ENCODE results near the gene SCGN.

Gene SCGN

GRCh38 chr6:25641377-25641776, 10.6 kb upstream of the SCGN start:
- DNase-seq = no peak

GRCh38 chr6:25641940-25642666, 9.9 kb upstream of the SCGN start:
- DNase-seq = no peak

- no peak for DNase-seq
Observed at GRCh38 chr6:25642667-25643328, 9.2 kb upstream of the SCGN start.

GRCh38 chr6:25645916-25646315, 6.1 kb upstream of the SCGN start:
- DNase-seq = no peak

- no peak for DNase-seq
Observed at GRCh38 chr6:25649611-25650010, 2.4 kb upstream of the SCGN start.

- peak; percentile 58 for DNase-seq
Observed at GRCh38 chr6:25655723-25656122, 3.7 kb downstream of the SCGN start.

- DNase-seq = no peak
Observed at GRCh38 chr6:25659633-25660368, 7.8 kb downstream of the SCGN start.

GRCh38 chr6:25660512-25660911, 8.5 kb downstream of the SCGN start:
- DNase-seq = no peak

GRCh38 chr6:25661129-25661779, 9.2 kb downstream of the SCGN start:
- no peak for DNase-seq

- DNase-seq = no peak
Observed at GRCh38 chr6:25665455-25665854, 13.4 kb downstream of the SCGN start.

GRCh38 chr6:25669413-25669812, 17.4 kb downstream of the SCGN start:
- no peak for DNase-seq

- no peak for DNase-seq
Observed at GRCh38 chr6:25670208-25670607, 18.2 kb downstream of the SCGN start.

GRCh38 chr6:25670793-25671513, 18.9 kb downstream of the SCGN start:
- no peak for DNase-seq

- DNase-seq = no peak
Observed at GRCh38 chr6:25671652-25672051, 19.6 kb downstream of the SCGN start.

GRCh38 chr6:25675167-25675566, 23.2 kb downstream of the SCGN start:
- no peak for DNase-seq

- no peak for DNase-seq
Observed at GRCh38 chr6:25676775-25677174, 24.8 kb downstream of the SCGN start.

GRCh38 chr6:25681848-25682247, 29.8 kb downstream of the SCGN start:
- no peak for DNase-seq

- no peak for DNase-seq
Observed at GRCh38 chr6:25682324-25682723, 30.3 kb downstream of the SCGN start.

- no peak for DNase-seq
Observed at GRCh38 chr6:25684565-25684964, 32.5 kb downstream of the SCGN start.

- peak; percentile 23 for DNase-seq
Observed at GRCh38 chr6:25685251-25685650, 33.2 kb downstream of the SCGN start.

- no peak for DNase-seq
Observed at GRCh38 chr6:25685896-25686295, 33.9 kb downstream of the SCGN start.

GRCh38 chr6:25686856-25687255, 34.8 kb downstream of the SCGN start:
- DNase-seq = peak; percentile 15

- DNase-seq = no peak
Observed at GRCh38 chr6:25689966-25690365, 38.0 kb downstream of the SCGN start.

Data from NCI-H446 treated with DMSO at 0.1 percent for 48 hours (cell line).